Neural cell (in vitro differentiated cells): ENCODE results near the gene SOBP. TPM values are rescaled to one million over a fixed set of nuclear protein-coding genes. Genes with fewer than 3 reads are reported as not detected.

ENCODE experiments used
- H2AFZ ChIP-seq: fragments of 200-600, 300-800 bp; sonication (generic), shearing (Covaris generic); 2 replicates; pipeline ENCODE4 v1.6.0; 2014; ENCODE audit warnings: low read depth, mild to moderate bottlenecking, antibody characterized with exemption, low read length, moderate library complexity
- H3F3A ChIP-seq: fragments of 200-600 bp; shearing (Covaris generic); 2 replicates; pipeline ENCODE4 v1.6.1; 2016; ENCODE audit warnings: mild to moderate bottlenecking, moderate library complexity, mixed read lengths, antibody characterized with exemption, low read length; ENCODE audit not compliant: insufficient read depth, poor library complexity, severe bottlenecking
- H3K27ac ChIP-seq: fragments of 200-600, 300-800 bp; sonication (generic), shearing (Covaris generic); 2 replicates; pipeline ENCODE4 v1.5.1; 2014; ENCODE audit warnings: mild to moderate bottlenecking, low read length, moderate library complexity
- H3K27me3 ChIP-seq: fragments of 300-800, 200-600 bp; sonication (generic), shearing (Covaris generic); 2 replicates; pipeline ENCODE4 v1.6.0; 2014; ENCODE audit warnings: mild to moderate bottlenecking, low read depth, low read length, moderate library complexity; ENCODE audit not compliant: insufficient read depth
- H3K36me3 ChIP-seq: fragments of 300-800, 200-600 bp; sonication (generic), shearing (Covaris generic); 2 replicates; pipeline ENCODE4 v1.5.1; 2014; ENCODE audit warnings: mild to moderate bottlenecking, antibody characterized with exemption, low read length, moderate library complexity; ENCODE audit not compliant: insufficient read depth
- H3K4me2 ChIP-seq: fragments of 300-800, 200-600 bp; sonication (generic), shearing (Covaris generic); 2 replicates; pipeline ENCODE4 v1.6.0; 2014; ENCODE audit warnings: mild to moderate bottlenecking, low read length
- H3K4me3 ChIP-seq: fragments of 300-800, 200-600 bp; sonication (generic), shearing (Covaris generic); 2 replicates; pipeline ENCODE4 v1.5.1; 2014; ENCODE audit warnings: mild to moderate bottlenecking, low read length, moderate library complexity
- H3K79me2 ChIP-seq: fragments of 200-600 bp; shearing (Covaris generic); replicated peaks from 2 replicates; pipeline ENCODE4 v1.6.0; 2014; ENCODE audit warnings: mild to moderate bottlenecking, low read length, moderate library complexity; ENCODE audit not compliant: insufficient read depth
- H3K9ac ChIP-seq: fragments of 300-800, 200-600 bp; sonication (generic), shearing (Covaris generic); 2 replicates; pipeline ENCODE4 v1.6.1; 2016; ENCODE audit warnings: mild to moderate bottlenecking, low read length, mixed read lengths
- H3K9me2 ChIP-seq: fragments of 200-600 bp; shearing (Covaris generic); 2 replicates; pipeline ENCODE4 v1.6.1; 2016; ENCODE audit warnings: mild to moderate bottlenecking, low read length, mixed read lengths; ENCODE audit not compliant: insufficient read depth
- H3K9me3 ChIP-seq: fragments of 200-600, 300-800 bp; sonication (generic), shearing (Covaris generic); 2 replicates; pipeline ENCODE4 v1.6.1; 2016; ENCODE audit warnings: mild to moderate bottlenecking, mixed run types, low read length, moderate library complexity, mixed read lengths
- H4K20me1 ChIP-seq: fragments of 200-600 bp; shearing (Covaris generic); 2 replicates; pipeline ENCODE4 v1.6.1; 2016; ENCODE audit warnings: mild to moderate bottlenecking, mixed run types; ENCODE audit not compliant: insufficient read depth
- EP300 ChIP-seq: fragments of 450-650 bp; conservative IDR thresholded peaks from 2 replicates; pipeline ENCODE4 v1.6.1; 2014; ENCODE audit warnings: antibody characterized with exemption, mild to moderate bottlenecking, moderate library complexity; ENCODE audit not compliant: poor library complexity, severe bottlenecking
- EZH2 ChIP-seq: fragments of 200-600, 300-800 bp; shearing (Covaris generic), sonication (generic); IDR thresholded peaks from 2 replicates; pipeline ENCODE4 v1.6.1; 2014; ENCODE audit warnings: antibody characterized with exemption, low read length, borderline replicate concordance, mild to moderate bottlenecking; ENCODE audit not compliant: insufficient read depth, poor library complexity, severe bottlenecking
- MXI1 ChIP-seq: fragments of 450-650 bp; conservative IDR thresholded peaks from 2 replicates; pipeline ENCODE4 v1.6.1; 2014; ENCODE audit warnings: antibody characterized with exemption, mild to moderate bottlenecking; ENCODE audit not compliant: poor library complexity, severe bottlenecking
- POLR2AphosphoS5 ChIP-seq: IDR thresholded peaks from 2 replicates; pipeline ENCODE4 v1.6.1; 2012
- RAD21 ChIP-seq: fragments of 450-650 bp; conservative IDR thresholded peaks from 2 replicates; pipeline ENCODE4 v1.6.1; 2014; ENCODE audit warnings: antibody characterized with exemption, mild to moderate bottlenecking, moderate library complexity
- REST ChIP-seq: IDR thresholded peaks from 2 replicates; pipeline ENCODE4 v1.6.1; 2012; ENCODE audit warnings: borderline replicate concordance
- SMC3 ChIP-seq: fragments of 450-650 bp; conservative IDR thresholded peaks from 2 replicates; pipeline ENCODE4 v1.6.1; 2014; ENCODE audit warnings: antibody characterized with exemption, mild to moderate bottlenecking, moderate library complexity; ENCODE audit not compliant: poor library complexity
- TAF1 ChIP-seq: IDR thresholded peaks from 2 replicates; pipeline ENCODE4 v1.6.1; 2012; ENCODE audit warnings: low read depth
- polyA plus RNA-seq: library from polyadenylated mRNA; depleted of rRNA; stranded (reverse); fragments of >200 nt; gene quantifications from 2 replicates; pipeline ENCODE4 v1.2.3, GENCODE V29; 2014
- TF ChIP-seq, protein P1 (sequence below): fragments of 450-650 bp; IDR thresholded peaks from 2 replicates; pipeline ENCODE4 v1.5.1; 2014; ENCODE audit warnings: antibody characterized with exemption, mild to moderate bottlenecking, moderate library complexity; ENCODE audit not compliant: poor library complexity, severe bottlenecking

SOBP gene
- polyA plus RNA-seq, 1 donor from 2014 or later, result 16.4 TPM

DNA sequence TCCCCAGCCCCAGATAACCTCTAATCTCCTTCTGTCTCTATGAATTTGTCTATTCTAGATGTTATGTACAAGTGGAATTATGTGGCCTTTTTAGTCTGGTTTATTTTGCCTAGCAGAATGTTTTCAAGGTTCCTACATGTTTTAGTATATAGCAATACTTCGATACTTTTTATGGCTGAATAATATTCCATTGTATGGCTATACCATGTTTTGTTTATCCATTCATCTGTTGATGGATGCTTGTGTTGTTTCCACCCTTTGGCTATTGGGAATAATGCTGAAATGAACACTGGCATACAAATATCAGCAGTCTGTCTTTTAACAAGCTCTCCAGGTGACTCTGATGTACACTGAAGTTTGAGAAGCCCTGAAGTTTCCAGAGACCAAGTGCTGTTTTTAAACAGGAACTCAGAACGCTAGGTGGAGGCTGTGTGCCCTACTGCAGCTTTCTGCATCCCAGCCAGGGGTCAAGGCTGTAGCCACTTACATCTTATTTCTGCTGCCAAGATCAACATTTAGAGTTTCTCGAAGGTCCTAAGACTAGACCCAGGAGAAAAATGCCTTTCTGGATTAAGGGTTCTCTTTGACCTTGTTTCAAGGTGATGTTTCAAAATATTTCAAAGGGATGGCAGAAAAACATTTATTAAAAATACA is 123.0 kb downstream of the SOBP start:
- no peaks in the 10 kb centered on the region for H3K27me3 ChIP-seq
- no peaks in the 10 kb centered on the region for H3K9me3 ChIP-seq
- H3K27ac ChIP-seq, result no peak overlapping the region
- H3K9me2 ChIP-seq, result no peaks in the 10 kb centered on the region
- TF ChIP-seq TAF1 (no peak), EP300 (no peak), EZH2 (no peak), POLR2AphosphoS5 (no peak), SMC3 (no peak), MXI1 (no peak), RAD21 (no peak), REST (no peak)
- TF ChIP-seq, protein P1, sequence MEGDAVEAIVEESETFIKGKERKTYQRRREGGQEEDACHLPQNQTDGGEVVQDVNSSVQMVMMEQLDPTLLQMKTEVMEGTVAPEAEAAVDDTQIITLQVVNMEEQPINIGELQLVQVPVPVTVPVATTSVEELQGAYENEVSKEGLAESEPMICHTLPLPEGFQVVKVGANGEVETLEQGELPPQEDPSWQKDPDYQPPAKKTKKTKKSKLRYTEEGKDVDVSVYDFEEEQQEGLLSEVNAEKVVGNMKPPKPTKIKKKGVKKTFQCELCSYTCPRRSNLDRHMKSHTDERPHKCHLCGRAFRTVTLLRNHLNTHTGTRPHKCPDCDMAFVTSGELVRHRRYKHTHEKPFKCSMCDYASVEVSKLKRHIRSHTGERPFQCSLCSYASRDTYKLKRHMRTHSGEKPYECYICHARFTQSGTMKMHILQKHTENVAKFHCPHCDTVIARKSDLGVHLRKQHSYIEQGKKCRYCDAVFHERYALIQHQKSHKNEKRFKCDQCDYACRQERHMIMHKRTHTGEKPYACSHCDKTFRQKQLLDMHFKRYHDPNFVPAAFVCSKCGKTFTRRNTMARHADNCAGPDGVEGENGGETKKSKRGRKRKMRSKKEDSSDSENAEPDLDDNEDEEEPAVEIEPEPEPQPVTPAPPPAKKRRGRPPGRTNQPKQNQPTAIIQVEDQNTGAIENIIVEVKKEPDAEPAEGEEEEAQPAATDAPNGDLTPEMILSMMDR, result no peak
- H4K20me1 ChIP-seq, result no peaks in the 10 kb centered on the region
- H3F3A ChIP-seq, result no peaks in the 10 kb centered on the region
- H3K79me2 ChIP-seq, result peaks cover 4% of the 10 kb centered on the region
- H3K4me2 ChIP-seq, result no peak overlapping the region
- no peaks in the 10 kb centered on the region for H3K36me3 ChIP-seq
- no peak overlapping the region for H3K4me3 ChIP-seq
- no peak overlapping the region for H2AFZ ChIP-seq
- no peak overlapping the region for H3K9ac ChIP-seq

DNA sequence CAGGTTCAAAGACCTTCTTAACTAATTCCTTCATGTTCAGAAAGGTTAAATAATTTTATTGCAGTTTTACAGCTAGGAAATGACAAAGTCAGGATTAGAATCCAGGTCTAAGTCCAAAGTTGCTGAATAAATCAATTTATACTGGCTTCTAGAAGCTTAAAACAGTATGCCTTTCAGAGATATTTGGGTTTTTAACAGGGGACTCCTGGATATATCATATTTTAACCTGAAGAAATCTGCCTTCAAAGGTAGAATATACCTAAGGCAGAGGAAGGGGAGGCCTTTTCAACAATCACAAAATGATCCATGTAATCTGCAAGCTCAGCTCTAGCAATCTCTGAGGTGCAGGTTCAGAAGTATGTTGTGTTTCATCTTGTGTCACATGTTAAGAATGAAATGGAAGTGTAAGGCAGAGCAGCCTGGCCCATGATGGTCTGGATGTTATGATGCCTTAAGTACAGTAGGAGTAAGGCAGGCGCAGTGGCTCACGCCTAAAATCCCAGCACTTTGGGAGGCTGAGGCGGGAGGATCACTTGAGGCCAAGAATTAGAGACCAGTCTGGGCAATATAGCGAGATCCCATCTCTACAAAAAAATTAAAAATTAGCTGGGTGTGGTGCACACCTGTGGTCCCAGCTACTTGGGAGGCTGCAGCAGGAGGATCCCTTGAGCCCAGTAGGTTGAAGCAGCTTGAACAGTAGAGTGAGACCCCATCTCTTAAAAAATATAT is 123.9 kb downstream of the SOBP start:
- Histone ChIP-seq H3F3A (no peaks in the 10 kb centered on the region), H3K79me2 (peaks cover 4% of the 10 kb centered on the region), H3K27ac (no peak overlapping the region), H3K4me2 (no peak overlapping the region), H3K36me3 (no peaks in the 10 kb centered on the region), H3K27me3 (no peaks in the 10 kb centered on the region), H2AFZ (no peak overlapping the region), H3K9me3 (no peaks in the 10 kb centered on the region), H3K4me3 (no peak overlapping the region), H4K20me1 (no peaks in the 10 kb centered on the region), H3K9me2 (no peaks in the 10 kb centered on the region), H3K9ac (no peak overlapping the region)
- TF ChIP-seq, protein P1, result no peak
- no peak for TF ChIP-seq TAF1
- TF ChIP-seq SMC3, result no peak
- no peak for TF ChIP-seq EP300
- TF ChIP-seq MXI1, result no peak
- no peak for TF ChIP-seq RAD21
